ENCODE data around the gene INKA2.

INKA2 gene

GRCh38 chr1:111731956-111732355, 7.2 kb downstream of the INKA2 start:
- no peak for DNase-seq

GRCh38 chr1:111730706-111731105, 8.5 kb downstream of the INKA2 start:
- no peak for DNase-seq

GRCh38 chr1:111729946-111730681, 9.1 kb downstream of the INKA2 start:
- DNase-seq = no peak

GRCh38 chr1:111729271-111729921, 9.8 kb downstream of the INKA2 start:
- DNase-seq = no peak

- no peak for DNase-seq
These were observed 12.1 kb downstream of the INKA2 start for GRCh38 chr1:111727056-111727455.

GRCh38 chr1:111725192-111725591, 14.0 kb downstream of the INKA2 start:
- no peak for DNase-seq

- no peak for DNase-seq
These were observed 15.3 kb downstream of the INKA2 start for GRCh38 chr1:111723871-111724270.

- no peak for DNase-seq
These were observed 15.9 kb downstream of the INKA2 start for GRCh38 chr1:111723091-111723806.

- no peak for DNase-seq
These were observed 18.0 kb downstream of the INKA2 start for GRCh38 chr1:111720977-111721786.

- DNase-seq = no peak
These were observed 18.8 kb downstream of the INKA2 start for GRCh38 chr1:111720274-111720976.

- no peak for DNase-seq
These were observed 19.5 kb downstream of the INKA2 start for GRCh38 chr1:111719674-111720132.

GRCh38 chr1:111719135-111719534, 20.1 kb downstream of the INKA2 start:
- no peak for DNase-seq

GRCh38 chr1:111717450-111717849, 21.7 kb downstream of the INKA2 start:
- DNase-seq = no peak

DNA sequence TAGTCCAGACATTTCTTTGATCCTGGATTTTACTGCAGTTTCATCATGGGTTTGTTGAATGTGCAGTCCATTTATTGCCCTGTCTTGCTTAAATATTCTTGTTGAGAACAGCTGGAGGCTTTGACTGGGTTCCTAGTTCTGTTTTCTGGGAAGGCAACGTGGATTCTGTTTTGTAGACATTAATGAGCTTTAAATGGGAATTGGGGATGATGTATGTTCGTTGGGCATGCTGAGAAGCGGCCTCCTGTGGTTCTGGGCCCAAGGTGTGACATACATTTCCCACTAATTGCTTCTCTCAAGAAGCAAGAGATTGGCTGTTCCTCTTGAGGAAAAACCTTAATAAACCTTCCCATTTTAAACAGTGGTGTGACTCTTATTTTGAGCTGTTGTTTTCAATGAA, 22.9 kb downstream of the INKA2 start:
- DNase-seq = no peak

GRCh38 chr1:111709986-111710385, 29.2 kb downstream of the INKA2 start:
- DNase-seq = no peak

DNA sequence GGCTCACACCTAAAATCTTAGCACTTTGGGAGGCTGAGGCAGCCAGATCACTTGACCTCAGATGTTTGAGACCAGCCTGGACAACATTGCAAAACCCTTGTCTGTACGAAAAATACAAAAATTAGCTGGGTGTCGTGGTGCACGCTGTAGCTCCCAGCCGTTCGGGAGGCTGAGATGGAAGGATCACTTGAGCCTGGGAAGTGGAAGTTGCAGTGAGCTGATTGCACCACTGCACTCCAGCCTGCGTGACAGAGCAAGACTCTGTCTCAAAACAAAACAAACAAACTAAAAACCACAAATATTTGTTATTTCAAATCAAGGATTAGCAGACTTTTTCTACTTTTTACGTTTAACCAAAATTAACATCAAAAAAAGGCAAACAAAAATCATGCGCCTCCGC, 31.3 kb downstream of the INKA2 start:
- no peak for DNase-seq

DNA sequence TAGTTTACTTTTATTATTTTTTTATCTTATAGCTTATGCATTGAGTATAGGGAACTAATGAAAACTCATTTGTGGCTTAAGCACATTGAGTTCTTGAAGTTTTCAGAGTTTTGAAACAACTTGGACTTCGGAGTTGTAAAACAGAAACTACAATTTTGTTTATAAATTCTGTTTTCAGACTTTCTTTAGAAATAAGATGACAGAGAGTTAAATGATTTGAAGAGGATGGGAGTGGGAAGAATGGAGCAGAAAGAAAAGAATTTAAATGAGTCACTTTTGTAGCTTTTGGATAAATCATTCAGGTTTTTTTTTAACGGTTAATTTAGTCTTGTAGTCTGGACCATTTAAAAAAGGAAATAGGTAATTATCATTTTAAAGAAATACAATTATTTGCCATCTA, 32.3 kb downstream of the INKA2 start:
- DNase-seq = no peak

DNA sequence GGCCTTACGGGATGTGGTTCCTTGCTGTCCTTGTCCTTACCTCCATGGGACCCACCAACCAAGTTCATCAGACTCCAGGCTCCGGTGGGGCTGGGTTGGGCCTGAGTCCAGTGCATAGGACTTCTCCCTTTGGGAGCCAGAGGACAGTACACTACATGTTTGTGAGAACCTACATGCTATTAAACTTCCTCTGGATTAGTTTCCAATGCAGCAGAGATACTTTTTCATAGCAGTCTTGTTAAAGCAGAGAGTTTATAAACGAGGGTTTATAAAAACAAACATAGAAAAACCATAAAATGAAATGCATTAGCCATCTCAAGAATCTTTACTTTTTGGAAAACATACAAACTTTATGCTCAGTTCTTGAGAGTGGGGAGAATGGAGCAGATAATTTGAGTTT, 33.4 kb downstream of the INKA2 start:
- no peak for DNase-seq

GRCh38 chr1:111704776-111705175, 34.4 kb downstream of the INKA2 start:
- DNase-seq = no peak

DNA sequence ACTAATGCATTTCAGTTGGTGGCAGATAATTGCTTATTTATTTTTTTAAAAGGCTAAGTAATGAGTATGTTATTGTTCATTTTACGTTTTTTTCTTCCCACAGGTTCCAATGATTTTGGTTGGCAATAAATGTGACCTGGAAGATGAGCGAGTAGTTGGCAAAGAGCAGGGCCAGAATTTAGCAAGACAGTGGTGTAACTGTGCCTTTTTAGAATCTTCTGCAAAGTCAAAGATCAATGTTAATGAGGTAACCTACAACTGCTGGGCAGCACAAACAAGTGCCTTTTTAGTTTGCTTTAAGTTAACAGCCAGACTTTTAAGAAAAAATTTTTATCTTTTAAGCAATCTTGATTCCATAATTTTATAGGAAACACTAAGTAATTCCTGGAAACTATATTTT, 35.0 kb downstream of the INKA2 start:
- DNase-seq = no peak

- no peak for DNase-seq
These were observed 36.6 kb downstream of the INKA2 start for GRCh38 chr1:111702504-111703050.

GRCh38 chr1:111699268-111699667, 39.9 kb downstream of the INKA2 start:
- DNase-seq = no peak

All from NCI-H1436 treated with DMSO at 0.1 percent for 48 hours (cell line).